Measurements from ENCODE around the gene TNS3.

The TNS3 gene

DNA sequence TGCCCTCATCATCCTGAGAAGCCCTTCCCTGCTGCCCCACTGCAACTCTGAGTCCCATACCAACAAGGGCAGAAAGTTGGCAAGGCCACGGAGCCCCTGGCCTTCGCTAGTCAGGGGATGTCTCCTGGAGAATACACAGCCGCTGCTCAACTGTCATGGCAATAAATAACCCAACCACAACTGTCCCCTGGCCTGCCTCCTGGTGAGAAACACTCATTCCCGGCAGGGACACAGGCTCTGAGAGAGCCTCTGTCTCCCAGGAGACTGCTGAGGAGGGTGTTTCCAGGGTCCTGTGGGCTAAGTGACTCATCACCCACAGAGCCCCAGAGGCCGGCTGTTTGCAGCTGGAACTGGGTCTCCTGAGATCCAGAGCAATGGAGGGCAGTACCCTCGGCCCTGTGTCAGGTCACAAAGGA is 354.1 kb downstream of the TNS3 start:
- TF ChIP-seq, protein P1, sequence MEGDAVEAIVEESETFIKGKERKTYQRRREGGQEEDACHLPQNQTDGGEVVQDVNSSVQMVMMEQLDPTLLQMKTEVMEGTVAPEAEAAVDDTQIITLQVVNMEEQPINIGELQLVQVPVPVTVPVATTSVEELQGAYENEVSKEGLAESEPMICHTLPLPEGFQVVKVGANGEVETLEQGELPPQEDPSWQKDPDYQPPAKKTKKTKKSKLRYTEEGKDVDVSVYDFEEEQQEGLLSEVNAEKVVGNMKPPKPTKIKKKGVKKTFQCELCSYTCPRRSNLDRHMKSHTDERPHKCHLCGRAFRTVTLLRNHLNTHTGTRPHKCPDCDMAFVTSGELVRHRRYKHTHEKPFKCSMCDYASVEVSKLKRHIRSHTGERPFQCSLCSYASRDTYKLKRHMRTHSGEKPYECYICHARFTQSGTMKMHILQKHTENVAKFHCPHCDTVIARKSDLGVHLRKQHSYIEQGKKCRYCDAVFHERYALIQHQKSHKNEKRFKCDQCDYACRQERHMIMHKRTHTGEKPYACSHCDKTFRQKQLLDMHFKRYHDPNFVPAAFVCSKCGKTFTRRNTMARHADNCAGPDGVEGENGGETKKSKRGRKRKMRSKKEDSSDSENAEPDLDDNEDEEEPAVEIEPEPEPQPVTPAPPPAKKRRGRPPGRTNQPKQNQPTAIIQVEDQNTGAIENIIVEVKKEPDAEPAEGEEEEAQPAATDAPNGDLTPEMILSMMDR (IDR thresholded peaks at IDR 0.05; ENCODE audit: low read depth, low read length) = no peak
- TF ChIP-seq POLR2A (IDR thresholded peaks at IDR 0.05; ENCODE audit: extremely low read depth, insufficient read length) (no peak), MYC (IDR thresholded peaks at IDR 0.05; ENCODE audit: low read depth, low read length) (peak; percentile 57)
- TF ChIP-seq, protein P2, sequence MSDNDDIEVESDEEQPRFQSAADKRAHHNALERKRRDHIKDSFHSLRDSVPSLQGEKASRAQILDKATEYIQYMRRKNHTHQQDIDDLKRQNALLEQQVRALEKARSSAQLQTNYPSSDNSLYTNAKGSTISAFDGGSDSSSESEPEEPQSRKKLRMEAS (IDR thresholded peaks at IDR 0.05; ENCODE audit: low read depth, low read length) = peak; percentile 47; the same call in 1 of the 2 replicates
- peak overlapping the region; percentile 32 for H3K4me3 ChIP-seq (ENCODE audit: low read depth, low read length)
- peak; percentile 100 for DNase-seq (ENCODE audit: low read depth)

DNA sequence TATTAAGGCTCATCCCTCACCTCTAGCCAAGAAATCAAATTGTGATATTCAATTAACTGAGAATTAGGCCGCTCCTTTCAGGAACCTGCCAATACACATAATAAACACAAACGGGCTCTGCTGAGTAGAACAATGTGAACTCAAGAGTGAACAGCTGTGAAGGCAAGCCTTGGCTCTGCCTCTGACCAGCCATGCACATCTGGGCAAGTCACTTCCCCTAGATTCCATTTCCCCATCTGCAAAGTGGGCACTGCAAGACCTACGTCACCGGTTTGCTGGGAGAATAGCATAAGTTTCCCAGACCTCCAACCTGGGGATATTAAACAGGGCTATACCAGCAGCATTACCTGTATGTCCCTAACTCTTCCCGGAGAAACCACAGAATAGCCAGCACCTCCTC is 355.2 kb downstream of the TNS3 start:
- TF ChIP-seq, protein P1 (IDR thresholded peaks at IDR 0.05; ENCODE audit: low read depth, low read length) = no peak
- TF ChIP-seq POLR2A (IDR thresholded peaks at IDR 0.05; ENCODE audit: extremely low read depth, insufficient read length) (no peak), MYC (IDR thresholded peaks at IDR 0.05; ENCODE audit: low read depth, low read length) (no peak)
- TF ChIP-seq, protein P2 (IDR thresholded peaks at IDR 0.05; ENCODE audit: low read depth, low read length) = peak; percentile 21; the same call in 1 of the 2 replicates
- H3K4me3 ChIP-seq (ENCODE audit: low read depth, low read length) = no peak overlapping the region
- DNase-seq (ENCODE audit: low read depth) = peak; percentile 78

DNA sequence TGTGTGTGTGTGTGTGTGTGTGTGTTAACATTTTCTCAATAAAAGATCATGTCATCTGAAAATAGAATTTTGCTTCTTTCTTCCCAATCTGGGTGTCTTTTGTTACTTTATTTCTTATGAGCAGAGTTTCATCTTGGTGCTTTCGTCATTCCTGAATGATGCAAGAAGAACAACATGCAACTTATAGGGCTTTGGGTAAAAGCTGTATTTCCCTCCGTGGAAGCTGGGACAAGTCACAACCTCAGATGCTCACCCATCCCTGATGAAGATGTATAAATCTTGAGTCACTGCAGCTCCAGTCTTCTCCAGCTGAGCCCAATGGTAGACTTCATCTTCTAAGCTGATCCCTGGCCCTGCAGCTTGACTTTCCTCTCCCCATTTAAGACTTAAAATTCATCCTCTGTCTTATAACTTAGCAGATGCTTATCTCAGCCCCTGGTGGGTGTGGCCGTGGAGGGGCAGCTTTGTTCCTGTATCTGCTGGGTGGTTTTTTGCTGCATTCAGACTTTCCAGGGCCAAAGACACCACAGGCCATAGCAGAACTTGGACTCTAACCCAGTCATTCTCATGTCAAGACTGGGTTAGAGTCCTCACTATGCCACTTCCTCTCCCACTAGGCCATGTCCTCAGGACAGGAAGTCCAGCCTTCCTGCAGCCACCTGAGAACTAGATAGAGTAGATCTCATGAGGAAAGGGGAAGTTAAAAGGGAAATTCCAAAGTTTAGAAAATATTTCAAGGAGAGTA is 356.4 kb downstream of the TNS3 start:
- no peak overlapping the region for H3K4me3 ChIP-seq (ENCODE audit: low read depth, low read length)
- TF ChIP-seq, protein P1 (IDR thresholded peaks at IDR 0.05; ENCODE audit: low read depth, low read length) = no peak
- TF ChIP-seq POLR2A (IDR thresholded peaks at IDR 0.05; ENCODE audit: extremely low read depth, insufficient read length) (no peak), MYC (IDR thresholded peaks at IDR 0.05; ENCODE audit: low read depth, low read length) (no peak)
- TF ChIP-seq, protein P2 (IDR thresholded peaks at IDR 0.05; ENCODE audit: low read depth, low read length) = no peak
- peak; percentile 77 for DNase-seq (ENCODE audit: low read depth)
